Measurements from ENCODE around the gene MVP.
"Not testable (repeated sequence)": the region's sequence is repeated elsewhere in the genome, so short reads cannot be mapped to it uniquely, and the experiment has no call there.

The MVP gene

GRCh38 chr16:29815032-29815721, 5.1 kb upstream of the MVP start:
- no peak for DNase-seq (ENCODE audit: low read depth, low spot score)

GRCh38 chr16:29815793-29816693, 4.2 kb upstream of the MVP start, which contains the start of gene PAGR1:
PAGR1 (plus strand) TSS chr16:29816152; CDS start chr16:29816526, 374 bp downstream.
- peak; percentile 99 for DNase-seq (ENCODE audit: low read depth, low spot score)

- DNase-seq (ENCODE audit: low read depth, low spot score) = no peak
Measured at GRCh38 chr16:29816694-29817441, 3.4 kb upstream of the MVP start.

GRCh38 chr16:29818082-29818481, 2.2 kb upstream of the MVP start:
- DNase-seq (ENCODE audit: low read depth, low spot score) = no peak

GRCh38 chr16:29819506-29819905, 756 bp upstream of the MVP start:
- DNase-seq (ENCODE audit: low read depth, low spot score) = no peak

GRCh38 chr16:29820730-29821642, 724 bp downstream of the MVP start:
- no peak for DNase-seq (ENCODE audit: low read depth, low spot score)

GRCh38 chr16:29821643-29822115, 1.4 kb downstream of the MVP start:
- no peak for DNase-seq (ENCODE audit: low read depth, low spot score)

GRCh38 chr16:29824589-29825144, 4.4 kb downstream of the MVP start:
- no peak for DNase-seq (ENCODE audit: low read depth, low spot score)

- peak; percentile 80 for DNase-seq (ENCODE audit: low read depth, low spot score)
Measured at GRCh38 chr16:29825145-29826044, 5.1 kb downstream of the MVP start.

GRCh38 chr16:29826342-29826695, 6.1 kb downstream of the MVP start:
- no peak for DNase-seq (ENCODE audit: low read depth, low spot score)

- DNase-seq (ENCODE audit: low read depth, low spot score) = no peak
Measured at GRCh38 chr16:29830774-29831173, 10.5 kb downstream of the MVP start.

- DNase-seq (ENCODE audit: low read depth, low spot score) = no peak
Measured at GRCh38 chr16:29831490-29831889, 11.2 kb downstream of the MVP start.

GRCh38 chr16:29833219-29833618, 13.0 kb downstream of the MVP start:
- not testable (repeated sequence) for DNase-seq (ENCODE audit: low read depth, low spot score)

GRCh38 chr16:29834079-29834478, 13.8 kb downstream of the MVP start:
- DNase-seq (ENCODE audit: low read depth, low spot score) = no peak

- no peak for DNase-seq (ENCODE audit: low read depth, low spot score)
Measured at GRCh38 chr16:29835926-29836325, 15.7 kb downstream of the MVP start.

- no peak for DNase-seq (ENCODE audit: low read depth, low spot score)
Measured at GRCh38 chr16:29836623-29837022, 16.4 kb downstream of the MVP start.

GRCh38 chr16:29837841-29838240, 17.6 kb downstream of the MVP start:
- no peak for DNase-seq (ENCODE audit: low read depth, low spot score)

GRCh38 chr16:29839822-29840221, 19.6 kb downstream of the MVP start:
- no peak for DNase-seq (ENCODE audit: low read depth, low spot score)

GRCh38 chr16:29840240-29840639, 20.0 kb downstream of the MVP start:
- DNase-seq (ENCODE audit: low read depth, low spot score) = no peak

- DNase-seq (ENCODE audit: low read depth, low spot score) = no peak
Measured at GRCh38 chr16:29841631-29842030, 21.4 kb downstream of the MVP start.
